Measurements from ENCODE around the gene DPT. TPM values are rescaled to one million over a fixed set of nuclear protein-coding genes. Genes with fewer than 3 reads are reported as not detected.

DPT gene
- polyA plus RNA-seq, 3 donors, result not detected

GRCh38 chr1:168734946-168735345 is 5.9 kb upstream of the DPT start:
- Histone ChIP-seq H3K36me3 (replicated peaks in 1 of 2; ENCODE audit: control insufficient read depth in 1 of 2, insufficient read depth in 2 of 2, low read length in 2 of 2) (no peaks in the 10 kb centered on the region), H3K4me3 (replicated peaks in 1 of 3; ENCODE audit: low read depth in 2 of 3, low read length in 3 of 3) (no peak overlapping the region), H2AFZ (ENCODE audit: insufficient read depth, low read depth, low read length, poor library complexity, severe bottlenecking) (no peak overlapping the region), H3K79me2 (ENCODE audit: insufficient read depth, low read length) (no peaks in the 10 kb centered on the region), H3K27me3 (ENCODE audit: control insufficient read depth in 2 of 2, insufficient read depth in 2 of 2, low read length in 2 of 2) (no peaks in the 10 kb centered on the region), H4K20me1 (ENCODE audit: insufficient read depth, low read length) (no peaks in the 10 kb centered on the region), H3K4me1 (ENCODE audit: control insufficient read depth in 1 of 2, insufficient read depth in 2 of 2, low read length in 2 of 2) (no peaks in the 10 kb centered on the region), H3K4me2 (replicated peaks; ENCODE audit: extremely low read depth, low read length, poor library complexity, severe bottlenecking) (no peak overlapping the region), H3K27ac (ENCODE audit: low read depth in 1 of 2, low read length in 2 of 2) (no peak overlapping the region), H3K9ac (ENCODE audit: insufficient read depth, low read length, poor library complexity, severe bottlenecking) (no peak overlapping the region), H3K9me3 (replicated peaks in 1 of 2; ENCODE audit: control insufficient read depth in 1 of 2, insufficient read depth in 1 of 2, low read length in 2 of 2) (no peaks in the 10 kb centered on the region)
- H3K9me3 Mint-ChIP-seq, result no peaks in the 10 kb centered on the region
- no peaks in the 10 kb centered on the region for H3K4me1 Mint-ChIP-seq
- H3K36me3 Mint-ChIP-seq, result no peaks in the 10 kb centered on the region
- no peak overlapping the region for H3K4me3 Mint-ChIP-seq
- H3K27ac Mint-ChIP-seq, result no peak overlapping the region
- no CpG with 5 or more reads among the region's 1 CpG for WGBS (ENCODE audit: insufficient coverage)
- no peak for TF ChIP-seq CTCF (IDR thresholded peaks at IDR 0.05)
- no peak for DNase-seq
- intact Hi-C loops (cut with micrococcal nuclease), result no loop called here
- H3K27me3 Mint-ChIP-seq (ENCODE audit: low read depth in 3 of 3), result peaks cover 0 to 4% (median 2%) of the 10 kb centered on the region in 3 donors

GRCh38 chr1:168734271-168734670 is 5.3 kb upstream of the DPT start:
- Histone ChIP-seq H3K27me3 (ENCODE audit: control insufficient read depth in 2 of 2, insufficient read depth in 2 of 2, low read length in 2 of 2) (no peaks in the 10 kb centered on the region), H3K9me3 (replicated peaks in 1 of 2; ENCODE audit: control insufficient read depth in 1 of 2, insufficient read depth in 1 of 2, low read length in 2 of 2) (no peaks in the 10 kb centered on the region), H3K27ac (ENCODE audit: low read depth in 1 of 2, low read length in 2 of 2) (no peak overlapping the region), H3K4me1 (ENCODE audit: control insufficient read depth in 1 of 2, insufficient read depth in 2 of 2, low read length in 2 of 2) (no peaks in the 10 kb centered on the region), H4K20me1 (ENCODE audit: insufficient read depth, low read length) (no peaks in the 10 kb centered on the region), H3K4me2 (replicated peaks; ENCODE audit: extremely low read depth, low read length, poor library complexity, severe bottlenecking) (no peak overlapping the region), H3K4me3 (replicated peaks in 1 of 3; ENCODE audit: low read depth in 2 of 3, low read length in 3 of 3) (no peak overlapping the region), H2AFZ (ENCODE audit: insufficient read depth, low read depth, low read length, poor library complexity, severe bottlenecking) (no peak overlapping the region), H3K9ac (ENCODE audit: insufficient read depth, low read length, poor library complexity, severe bottlenecking) (no peak overlapping the region), H3K36me3 (replicated peaks in 1 of 2; ENCODE audit: control insufficient read depth in 1 of 2, insufficient read depth in 2 of 2, low read length in 2 of 2) (no peaks in the 10 kb centered on the region), H3K79me2 (ENCODE audit: insufficient read depth, low read length) (no peaks in the 10 kb centered on the region)
- peaks cover 0 to 4% (median 2%) of the 10 kb centered on the region in 3 donors for H3K27me3 Mint-ChIP-seq (ENCODE audit: low read depth in 3 of 3)
- H3K4me3 Mint-ChIP-seq, result no peak overlapping the region
- 93% methylated on average over 3 of the region's 3 CpGs for WGBS (ENCODE audit: insufficient coverage)
- no peaks in the 10 kb centered on the region for H3K36me3 Mint-ChIP-seq
- H3K9me3 Mint-ChIP-seq, result no peaks in the 10 kb centered on the region
- DNase-seq, result no peak
- TF ChIP-seq CTCF (IDR thresholded peaks at IDR 0.05), result no peak
- H3K4me1 Mint-ChIP-seq, result no peaks in the 10 kb centered on the region
- peak overlapping the region in 1 of 7 donors; percentile 35 for H3K27ac Mint-ChIP-seq
- intact Hi-C loops (cut with micrococcal nuclease), result no loop called here

All from CD14-positive monocyte (primary cell).